NCI-H187 (cell line): ENCODE results near the gene NNAT.

Experiments used
- DNase-seq, 2 experiments: peaks; one replicate each; lab custom pipeline; 2025; lab: John Stamatoyannopoulos, UW

The NNAT gene

GRCh38 chr20:37567671-37568588 lies 46.9 kb downstream of the NNAT start:
- peak; percentile 32 to 35 for DNase-seq

- no peak for DNase-seq
Observed at GRCh38 chr20:37570419-37570818, 49.4 kb downstream of the NNAT start.

GRCh38 chr20:37571033-37571432 lies 50.0 kb downstream of the NNAT start:
- DNase-seq, result no peak
